ENCODE data around the gene DIO3.
"Not testable (repeated sequence)": the region's sequence is repeated elsewhere in the genome, so short reads cannot be mapped to it uniquely, and the experiment has no call there.

The DIO3 gene

DNA sequence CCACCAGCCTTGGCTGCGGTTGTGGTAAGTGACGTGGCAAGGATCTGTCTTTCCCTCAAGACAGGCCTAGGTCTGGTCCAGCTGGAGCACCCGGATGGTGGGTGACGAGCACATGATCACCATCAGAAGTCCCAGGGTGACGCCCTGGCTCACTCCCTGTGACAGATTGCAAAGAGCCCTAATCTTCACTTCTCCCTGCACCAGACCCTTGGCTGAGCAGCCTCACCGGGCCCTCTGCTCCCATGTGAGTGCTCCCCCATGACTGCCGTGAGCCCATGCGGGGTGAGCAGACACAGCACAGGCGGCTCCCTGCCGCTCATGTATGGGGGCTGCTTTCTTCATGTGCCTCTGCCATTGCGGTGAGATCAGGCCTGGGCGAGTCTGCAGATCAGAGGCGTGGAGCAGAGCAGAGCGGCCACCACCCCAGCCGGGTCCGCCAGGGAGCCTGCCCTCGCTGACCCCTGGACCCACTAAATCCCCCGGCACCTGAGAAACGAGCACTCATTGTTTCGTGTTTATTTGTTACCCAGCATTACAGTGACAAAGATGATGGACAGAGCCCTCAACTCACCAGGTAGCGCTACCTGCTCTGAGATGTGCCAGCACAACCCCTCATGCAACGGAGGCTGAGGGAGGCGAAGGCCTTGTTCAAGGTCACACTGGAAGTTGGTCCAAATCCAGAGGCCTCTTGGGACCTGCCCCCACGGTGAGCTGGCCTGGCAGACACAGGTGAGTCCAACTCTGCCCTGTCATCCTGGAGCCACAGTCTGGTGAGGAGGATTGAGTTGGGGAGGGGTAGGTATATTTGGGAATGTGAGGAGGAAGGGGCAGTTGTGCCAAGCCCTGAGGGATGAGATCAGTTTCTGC, 9.3 kb upstream of the DIO3 start:
- H3K27ac ChIP-seq, result no peak overlapping the region
- TF ChIP-seq, protein P1, sequence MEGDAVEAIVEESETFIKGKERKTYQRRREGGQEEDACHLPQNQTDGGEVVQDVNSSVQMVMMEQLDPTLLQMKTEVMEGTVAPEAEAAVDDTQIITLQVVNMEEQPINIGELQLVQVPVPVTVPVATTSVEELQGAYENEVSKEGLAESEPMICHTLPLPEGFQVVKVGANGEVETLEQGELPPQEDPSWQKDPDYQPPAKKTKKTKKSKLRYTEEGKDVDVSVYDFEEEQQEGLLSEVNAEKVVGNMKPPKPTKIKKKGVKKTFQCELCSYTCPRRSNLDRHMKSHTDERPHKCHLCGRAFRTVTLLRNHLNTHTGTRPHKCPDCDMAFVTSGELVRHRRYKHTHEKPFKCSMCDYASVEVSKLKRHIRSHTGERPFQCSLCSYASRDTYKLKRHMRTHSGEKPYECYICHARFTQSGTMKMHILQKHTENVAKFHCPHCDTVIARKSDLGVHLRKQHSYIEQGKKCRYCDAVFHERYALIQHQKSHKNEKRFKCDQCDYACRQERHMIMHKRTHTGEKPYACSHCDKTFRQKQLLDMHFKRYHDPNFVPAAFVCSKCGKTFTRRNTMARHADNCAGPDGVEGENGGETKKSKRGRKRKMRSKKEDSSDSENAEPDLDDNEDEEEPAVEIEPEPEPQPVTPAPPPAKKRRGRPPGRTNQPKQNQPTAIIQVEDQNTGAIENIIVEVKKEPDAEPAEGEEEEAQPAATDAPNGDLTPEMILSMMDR (IDR thresholded peaks at IDR 0.05), result no peak
- TF ChIP-seq ZFX (IDR thresholded peaks at IDR 0.05; ENCODE audit: borderline replicate concordance), result no peak

DNA sequence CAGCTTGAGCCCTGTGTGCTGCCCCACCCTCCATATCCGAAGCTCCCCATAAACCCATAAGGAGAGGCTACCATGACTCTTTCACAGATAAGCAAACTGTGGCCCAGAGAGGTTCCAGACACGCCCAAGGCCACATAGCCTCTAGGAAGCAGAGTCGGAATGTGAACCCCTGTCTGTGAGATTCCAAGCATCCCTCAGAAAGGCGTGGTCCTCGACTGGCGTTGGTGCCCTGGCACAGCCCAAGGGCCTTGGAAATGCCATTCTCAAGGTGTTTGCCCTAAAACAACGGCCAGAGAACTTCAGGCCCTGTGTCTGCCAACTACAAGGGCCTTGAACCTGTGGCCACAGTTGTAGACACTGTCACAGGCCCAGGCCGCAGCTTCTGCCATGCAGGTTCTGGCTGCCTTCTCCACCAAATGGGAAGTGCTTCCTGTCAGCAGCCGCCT, 8.5 kb upstream of the DIO3 start:
- no peak overlapping the region for H3K27ac ChIP-seq
- no peak for TF ChIP-seq ZFX (IDR thresholded peaks at IDR 0.05; ENCODE audit: borderline replicate concordance)
- TF ChIP-seq, protein P1 (IDR thresholded peaks at IDR 0.05), result no peak

DNA sequence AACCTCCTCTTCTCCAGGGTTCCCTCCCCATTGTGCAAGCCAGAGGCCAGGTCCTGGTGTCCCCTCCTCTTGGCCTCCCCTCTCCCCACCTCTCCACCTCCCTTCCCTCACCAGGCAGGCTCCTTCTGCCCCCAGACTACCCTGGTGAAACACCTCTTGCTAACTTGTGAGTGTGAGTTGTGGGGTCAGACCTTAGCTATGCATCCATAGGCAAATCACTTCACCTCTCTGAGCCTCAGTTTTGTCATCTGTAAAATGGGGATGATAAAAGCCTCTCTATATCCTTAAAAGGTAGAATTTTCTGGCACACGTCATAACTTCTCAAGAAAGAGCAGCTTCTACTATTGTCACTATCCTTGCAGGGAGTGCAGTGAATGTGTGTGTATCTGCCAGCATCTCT, 7.9 kb upstream of the DIO3 start:
- TF ChIP-seq, protein P1 (IDR thresholded peaks at IDR 0.05), result no peak
- TF ChIP-seq ZFX (IDR thresholded peaks at IDR 0.05; ENCODE audit: borderline replicate concordance), result no peak
- no peak overlapping the region for H3K27ac ChIP-seq

DNA sequence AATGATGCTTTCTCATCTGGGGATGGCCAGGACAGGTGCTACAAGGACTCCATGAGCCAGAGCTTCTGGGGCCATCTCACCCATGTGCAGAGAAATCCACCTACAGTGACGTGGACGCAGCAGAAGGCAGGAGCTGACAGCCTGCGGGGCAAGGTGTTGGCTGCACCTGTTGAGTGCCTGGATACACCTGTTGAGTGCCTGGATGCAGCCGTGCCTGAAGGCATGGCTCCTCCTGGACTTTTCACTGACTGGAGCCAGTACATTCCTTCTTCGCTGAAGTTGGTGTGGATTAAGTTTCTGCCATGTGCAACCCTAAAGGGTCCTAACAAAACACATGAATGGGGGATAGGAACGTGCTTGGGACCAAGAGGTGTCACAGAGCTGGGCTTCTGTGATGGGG, 7.4 kb upstream of the DIO3 start:
- H3K27ac ChIP-seq, result no peak overlapping the region
- TF ChIP-seq ZFX (IDR thresholded peaks at IDR 0.05; ENCODE audit: borderline replicate concordance), result no peak
- TF ChIP-seq, protein P1 (IDR thresholded peaks at IDR 0.05), result no peak

DNA sequence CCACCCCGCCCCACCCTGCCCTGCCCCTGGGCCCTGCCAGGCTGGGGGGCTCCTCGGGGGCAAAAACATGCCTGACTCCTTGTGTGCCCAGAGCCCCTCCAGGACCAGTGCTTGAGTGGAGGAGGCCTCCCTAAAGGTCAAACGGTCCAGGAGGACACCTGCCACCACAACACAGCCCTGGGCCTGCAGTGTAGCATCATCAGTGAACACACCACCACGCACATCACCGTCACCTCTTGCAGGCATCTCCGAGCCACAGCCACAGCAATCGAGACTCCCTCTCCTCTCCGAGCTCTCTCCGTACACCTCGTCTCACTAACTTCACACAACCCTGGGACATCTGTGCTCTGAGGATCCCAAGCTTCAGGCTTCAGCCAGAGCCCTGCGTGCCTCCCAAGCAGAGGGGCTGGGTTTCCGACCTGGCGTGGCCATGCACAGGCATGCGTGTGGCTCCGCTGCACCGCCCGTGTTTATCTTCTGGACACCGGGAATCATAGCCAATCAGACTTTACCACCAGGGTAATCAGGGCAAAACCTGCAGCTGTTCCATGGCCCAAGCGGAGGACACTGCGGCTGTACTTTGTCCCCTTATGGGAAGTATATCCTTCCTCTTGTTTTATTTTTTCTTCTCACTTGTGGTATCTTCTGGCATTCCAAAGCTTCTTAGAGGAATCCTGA, 6.2 kb upstream of the DIO3 start:
- TF ChIP-seq ZFX (IDR thresholded peaks at IDR 0.05; ENCODE audit: borderline replicate concordance), result no peak
- TF ChIP-seq, protein P1 (IDR thresholded peaks at IDR 0.05), result no peak
- no peak overlapping the region for H3K27ac ChIP-seq

DNA sequence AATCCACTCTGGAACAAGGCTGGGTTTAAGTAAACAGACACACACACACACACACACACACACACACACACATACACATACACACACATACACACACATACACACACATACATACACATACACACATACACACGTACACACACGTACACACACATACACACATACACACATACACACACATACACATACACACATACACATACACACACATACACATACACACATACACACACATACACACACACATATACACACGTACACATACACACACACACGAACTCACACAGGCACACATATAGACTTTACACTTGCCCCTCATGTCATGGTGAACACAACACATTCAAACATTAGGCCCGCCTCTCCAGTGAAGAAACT, 5.6 kb upstream of the DIO3 start:
- not testable (repeated sequence) for H3K27ac ChIP-seq

DNA sequence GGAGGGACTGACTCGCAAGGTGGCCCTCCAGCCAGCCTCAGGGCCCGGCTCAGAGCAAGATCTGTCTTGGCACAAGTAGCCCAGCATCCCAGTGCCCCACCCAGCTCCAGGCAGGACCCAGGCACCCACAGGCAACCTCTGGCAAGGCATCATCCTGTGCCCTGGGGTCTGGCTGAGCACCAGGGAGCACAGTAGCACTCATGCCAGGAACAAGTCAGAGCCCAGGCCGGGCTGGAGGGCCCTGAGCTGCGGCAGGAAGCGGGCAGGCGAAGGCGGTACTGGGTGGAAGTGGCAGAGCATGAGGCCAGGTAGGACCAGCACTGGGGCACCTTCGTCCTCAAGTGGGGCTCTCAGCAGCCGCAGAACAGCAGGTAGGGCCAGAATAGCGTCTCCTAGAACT, 5.2 kb upstream of the DIO3 start:
- TF ChIP-seq ZFX (IDR thresholded peaks at IDR 0.05; ENCODE audit: borderline replicate concordance), result no peak
- TF ChIP-seq, protein P1 (IDR thresholded peaks at IDR 0.05), result no peak

More for the DNA sequence above, 5.2 kb upstream of the DIO3 start:
- H3K27ac ChIP-seq, result no peak overlapping the region
